GM18526 (cell line): ENCODE measurements around the gene CRYGN.

Experiments
- POLR2A ChIP-seq: IDR thresholded peaks from 3 replicates; pipeline ENCODE4 v1.6.1; 2011; ENCODE audit not compliant: insufficient read length; ENCODE audit errors: extremely low read depth

CRYGN gene

DNA sequence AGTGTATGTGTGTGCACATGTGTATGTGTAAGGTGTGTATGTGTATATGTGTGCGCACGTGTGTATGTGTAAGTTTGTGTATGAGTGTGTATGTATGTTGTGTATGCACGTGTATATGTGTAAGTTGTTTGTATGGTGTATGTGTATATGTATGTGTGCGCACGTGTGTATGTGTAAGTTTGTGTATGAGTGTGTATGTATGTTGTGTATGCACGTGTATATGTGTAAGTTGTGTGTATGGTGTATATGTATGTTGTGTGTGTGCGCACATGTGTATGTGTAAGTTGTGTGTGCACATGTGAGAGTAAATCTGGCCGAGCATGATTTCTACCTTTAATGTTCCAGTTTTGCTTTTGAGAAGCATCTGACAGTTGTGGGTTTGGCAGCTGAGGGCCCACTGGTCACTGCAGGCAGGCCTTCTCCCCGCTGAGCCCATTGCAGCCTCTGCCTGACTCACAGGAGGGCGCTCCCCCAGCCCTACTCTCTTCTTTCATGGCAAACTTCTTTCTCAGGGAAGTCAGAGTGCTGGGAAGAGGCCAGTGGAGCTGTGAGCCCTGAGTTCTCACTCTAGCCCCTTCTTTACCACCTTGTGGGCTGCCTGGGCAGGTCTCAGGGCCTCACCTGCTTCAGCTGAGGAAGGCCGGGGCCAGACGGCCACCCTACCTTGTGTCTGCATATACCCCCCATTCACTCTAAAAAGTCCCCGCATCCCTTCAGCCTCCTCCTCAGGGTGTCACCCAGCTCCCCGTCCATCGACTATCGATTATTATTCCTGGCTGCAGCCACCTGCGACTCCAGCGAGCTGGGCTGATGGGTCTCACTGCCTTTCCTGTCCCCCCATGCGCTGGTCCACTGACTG lies 41.3 kb downstream of the CRYGN start:
- TF ChIP-seq POLR2A, result no peak

- TF ChIP-seq POLR2A, result no peak
Observed at GRCh38 chr7:151397026-151397425, 42.9 kb downstream of the CRYGN start.

DNA sequence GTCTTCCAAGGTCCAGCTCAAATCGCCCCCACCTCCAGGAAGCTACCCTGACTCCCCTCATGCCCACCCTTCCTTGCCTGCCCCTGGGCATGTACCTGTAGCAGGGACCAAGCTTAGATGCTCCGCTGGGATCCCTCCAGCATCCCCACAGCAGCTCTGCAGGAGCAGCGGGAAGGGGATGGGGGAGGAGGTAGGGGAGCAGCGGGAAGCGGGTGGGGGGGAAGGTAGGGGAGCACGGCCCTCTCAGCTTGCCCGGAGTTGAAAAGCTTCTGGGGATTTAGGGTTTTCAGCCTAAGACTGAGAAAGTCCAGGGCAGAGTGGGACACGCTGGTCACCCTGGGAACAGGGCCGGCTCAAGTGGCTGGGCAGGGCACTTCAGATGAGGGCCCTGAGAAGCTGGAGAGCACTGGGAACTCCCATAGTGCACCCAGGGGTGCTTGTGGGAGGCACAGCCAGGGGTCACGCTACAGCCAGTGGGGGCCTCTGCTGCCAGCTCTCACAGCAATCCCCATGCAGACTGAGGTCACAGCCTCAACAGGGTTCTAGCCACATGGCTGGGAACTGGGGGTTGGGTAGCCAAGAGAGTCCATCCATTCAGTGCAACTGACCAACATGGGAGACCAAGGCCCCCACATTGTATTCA lies 43.5 kb downstream of the CRYGN start:
- TF ChIP-seq POLR2A, result no peak

GRCh38 chr7:151395036-151395367 lies 44.9 kb downstream of the CRYGN start:
- no peak for TF ChIP-seq POLR2A

- no peak for TF ChIP-seq POLR2A
Observed at GRCh38 chr7:151394076-151395035, 45.6 kb downstream of the CRYGN start.

DNA sequence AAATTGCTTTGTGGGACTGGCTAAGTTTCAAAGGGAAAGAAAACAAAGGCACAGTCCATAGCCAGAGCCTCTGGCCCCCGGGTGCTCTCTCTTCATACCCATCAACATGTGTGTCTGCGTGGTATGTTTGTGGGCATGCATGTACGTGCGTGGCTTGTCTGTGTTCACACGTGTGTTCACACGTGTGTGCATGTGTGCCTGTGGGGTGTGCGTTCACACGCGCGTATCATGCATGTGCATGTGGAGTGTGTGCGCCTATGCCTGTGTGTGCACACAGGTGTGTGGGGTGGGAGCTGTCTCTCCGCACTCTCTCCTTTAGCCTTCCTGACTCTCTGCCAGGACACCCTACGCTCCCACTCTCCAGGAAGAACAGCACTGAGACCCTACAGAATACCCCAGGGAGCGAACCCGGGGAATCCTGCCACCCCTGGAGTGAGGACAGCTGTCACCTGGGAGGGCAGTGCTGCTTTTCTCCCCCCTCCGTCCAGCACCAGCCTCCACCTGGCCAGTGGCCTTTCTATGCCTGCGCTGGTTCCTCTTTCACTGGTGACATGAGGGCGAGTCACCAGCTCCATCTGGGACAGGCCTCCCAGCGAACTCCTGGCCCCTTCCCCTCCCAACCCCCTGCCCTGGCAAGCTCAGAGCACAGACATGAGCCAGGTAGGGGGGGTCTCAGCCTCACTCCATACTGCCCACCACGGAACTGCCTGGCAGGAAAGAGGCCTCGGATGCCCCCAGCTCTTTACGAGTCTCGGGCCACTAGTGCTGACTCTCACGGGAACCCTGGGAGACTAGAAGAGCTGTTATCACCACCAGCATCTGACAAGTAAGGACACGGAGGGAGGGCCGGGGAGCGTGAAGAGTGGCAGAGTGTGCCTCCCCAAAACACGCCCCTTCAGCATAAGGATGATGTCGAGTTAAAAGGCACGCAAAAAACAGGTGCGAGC lies 46.6 kb downstream of the CRYGN start:
- TF ChIP-seq POLR2A, result no peak

DNA sequence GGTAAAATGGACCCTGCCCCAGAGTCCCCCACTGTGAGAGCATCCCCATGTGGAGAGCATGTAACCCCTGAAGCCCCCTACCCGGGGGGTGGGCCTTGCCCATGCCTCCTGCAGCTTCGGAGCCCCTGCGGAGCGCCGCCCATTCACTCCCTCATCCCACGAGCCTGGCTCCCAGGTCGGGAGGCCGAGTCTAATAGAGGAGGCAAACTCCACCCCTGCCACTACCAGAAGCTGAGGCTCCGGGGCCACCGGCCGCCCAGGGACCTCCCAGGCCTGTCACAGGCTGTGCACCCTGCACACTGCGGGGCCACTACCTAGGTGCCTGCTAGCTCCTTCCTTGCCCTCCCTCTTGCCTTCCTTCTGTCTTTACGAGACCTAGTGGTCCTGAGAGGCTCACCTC lies 47.5 kb downstream of the CRYGN start:
- no peak for TF ChIP-seq POLR2A

GRCh38 chr7:151392002-151392401 lies 47.9 kb downstream of the CRYGN start:
- TF ChIP-seq POLR2A, result no peak

- no peak for TF ChIP-seq POLR2A
Observed at GRCh38 chr7:151391358-151391730, 48.6 kb downstream of the CRYGN start.

DNA sequence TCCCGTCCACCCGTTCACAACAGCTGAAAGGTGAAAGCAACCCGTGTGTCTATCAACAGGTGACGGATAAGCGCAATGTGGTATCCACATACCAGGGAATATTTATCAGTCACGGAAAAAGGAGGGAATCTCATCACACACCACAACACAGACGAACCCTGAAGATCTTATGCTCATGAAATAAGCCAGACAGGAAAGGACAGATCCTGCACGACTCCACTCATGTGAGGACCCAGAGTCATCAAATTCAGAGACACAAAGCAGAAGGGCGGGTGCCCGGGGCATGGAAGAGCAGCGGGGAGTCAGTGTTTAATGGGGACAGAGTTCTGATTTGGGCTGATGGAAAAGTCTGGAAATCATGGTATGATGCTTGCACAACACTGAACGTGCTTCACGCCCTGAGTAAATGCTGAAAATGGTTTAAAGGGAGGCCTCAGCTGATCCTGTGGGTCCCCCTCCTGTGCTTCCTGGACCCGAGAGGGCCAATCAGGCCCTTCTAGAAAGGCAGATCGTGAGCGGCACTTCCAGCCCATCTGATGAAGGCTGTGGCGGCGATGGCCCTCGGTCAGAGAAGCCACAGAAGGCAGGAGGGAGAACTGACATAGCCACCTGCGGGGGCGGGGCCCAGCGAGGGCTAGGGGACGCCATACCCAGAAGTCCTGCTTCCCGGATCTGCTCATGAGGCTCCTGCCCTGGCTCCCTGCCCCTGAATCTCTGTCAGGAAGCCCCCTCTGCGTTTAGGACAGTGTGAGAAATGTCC lies 49.2 kb downstream of the CRYGN start:
- no peak for TF ChIP-seq POLR2A

DNA sequence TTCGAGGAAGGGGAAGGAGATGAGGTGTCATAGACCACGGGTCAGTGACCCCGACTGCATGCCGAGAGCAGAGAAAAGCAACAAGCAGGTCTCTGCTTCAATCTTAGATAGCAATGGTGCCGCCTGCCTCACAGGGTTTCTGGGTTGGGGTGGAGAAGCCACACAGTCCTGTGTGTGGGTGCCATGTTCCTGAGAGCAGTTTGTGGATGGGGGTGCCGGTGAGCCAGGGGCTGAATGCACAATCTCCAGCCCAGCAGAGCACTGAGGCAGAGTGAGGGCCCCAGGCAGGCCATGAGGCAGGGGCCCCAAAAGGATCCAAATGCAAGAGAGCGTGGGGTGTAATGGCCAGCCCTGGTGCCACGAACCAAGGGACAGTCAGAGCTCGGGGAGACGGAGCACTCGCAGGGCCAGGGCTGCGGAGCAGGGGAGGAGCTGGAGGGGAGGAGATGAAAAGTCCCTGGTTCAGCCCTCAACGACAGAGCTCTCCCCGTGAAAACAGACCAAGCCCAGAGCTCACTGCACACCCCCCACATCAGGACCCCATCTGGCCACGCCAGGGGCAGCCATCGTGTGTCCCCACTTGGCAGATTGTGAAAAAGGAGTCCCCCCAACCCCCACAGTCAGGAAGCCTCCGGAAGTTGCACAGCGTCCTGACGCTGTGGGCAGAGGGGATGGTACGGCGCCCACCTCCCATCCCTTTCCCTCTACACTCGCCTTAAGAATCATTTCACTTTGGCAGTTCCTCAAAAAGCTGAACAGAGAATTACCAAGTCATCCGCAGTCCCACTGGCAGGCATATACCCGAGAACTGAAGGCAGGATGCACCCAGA lies 50.0 kb downstream of the CRYGN start:
- no peak for TF ChIP-seq POLR2A

DNA sequence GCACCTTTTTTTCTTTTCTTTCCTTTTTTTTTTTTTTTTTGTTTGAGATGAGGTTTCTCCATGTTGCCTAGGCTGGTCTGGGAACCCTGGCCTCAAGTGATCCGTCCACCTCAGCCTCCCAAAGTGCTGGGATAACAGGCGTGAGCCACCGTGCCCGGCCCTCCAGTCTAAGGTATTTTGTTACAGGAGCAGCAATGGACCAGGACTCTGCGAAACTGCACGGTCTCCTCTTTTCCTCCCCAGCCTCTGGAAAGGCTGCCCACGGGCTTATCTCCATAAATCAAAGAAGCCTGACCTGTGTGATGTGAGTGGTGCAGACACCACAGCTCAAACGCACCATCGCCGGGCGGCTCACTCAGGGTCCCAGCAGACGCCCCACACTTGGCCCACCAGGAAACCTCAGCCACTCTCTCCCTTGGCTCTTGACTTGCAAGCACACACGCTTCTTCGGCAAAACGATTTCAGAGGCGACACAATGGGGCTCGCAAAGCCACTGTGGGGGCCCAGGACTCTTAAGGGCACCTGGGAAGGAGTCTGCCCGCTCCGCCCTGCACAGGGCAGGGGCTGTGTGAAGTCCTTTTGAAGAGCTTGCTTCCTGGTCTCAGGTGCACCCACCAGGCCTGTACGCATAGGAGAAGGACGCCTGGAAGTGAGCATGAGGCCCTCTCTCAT lies 50.7 kb downstream of the CRYGN start:
- no peak for TF ChIP-seq POLR2A
